Activated CD8-positive, alpha-beta T cell treated with anti-CD3 and anti-CD28 coated beads for 36 hours (primary cell): ENCODE data around the gene C14orf93. TPM values are rescaled to one million over a fixed set of nuclear protein-coding genes. Genes with fewer than 3 reads are reported as not detected.
A peak's percentile ranks its signal among the peaks of the same experiment; 100 is the strongest.

Experiments used
- ATAC-seq: fragments of 200-7000 bp; cut with Tn5 transposase; one replicate; pipeline ENCODE4 v1.10.0; 2021; ENCODE audit warnings: mild to moderate bottlenecking, moderate library complexity
- CTCF ChIA-PET: fragments of 350-600 bp; sonication (Branson Sonifier 250); formaldehyde crosslinking; loops from one replicate; lab custom pipeline; 2021; ENCODE audit warnings: antibody characterized with exemption; lab: Charles Lee
- POLR2A ChIA-PET: fragments of 350-600 bp; sonication (Branson Sonifier 250); formaldehyde crosslinking; loops from one replicate; lab custom pipeline; 2021; ENCODE audit warnings: antibody characterized with exemption; lab: Charles Lee
- DNase-seq: peaks from one replicate; pipeline ENCODE4 v3.0.0-alpha.2; 2020
- H3K27ac Mint-ChIP-seq: one replicate; pipeline ENCODE4 v1.8.0; 2021; ENCODE audit warnings: mild to moderate bottlenecking, mixed read lengths
- H3K27me3 Mint-ChIP-seq: one replicate; pipeline ENCODE4 v1.8.0; 2021; ENCODE audit warnings: mixed read lengths
- H3K36me3 Mint-ChIP-seq: one replicate; pipeline ENCODE4 v1.8.0; 2021; ENCODE audit warnings: low read depth, mixed read lengths
- H3K4me1 Mint-ChIP-seq: one replicate; pipeline ENCODE4 v1.8.0; 2021; ENCODE audit warnings: low read depth, mixed read lengths
- H3K4me3 Mint-ChIP-seq: one replicate; pipeline ENCODE4 v1.8.0; 2021; ENCODE audit warnings: mild to moderate bottlenecking, moderate library complexity, mixed read lengths
- H3K9me3 Mint-ChIP-seq: one replicate; pipeline ENCODE4 v1.8.0; 2021; ENCODE audit warnings: mixed read lengths
- intact Hi-C: fragments of 100-400 bp; cut with micrococcal nuclease; formaldehyde crosslinking; loops from one replicate; pipeline ENCODE4 v1.10.0; 2022
- total RNA-seq, 2 experiments: library from RNA; stranded (reverse); gene quantifications; one replicate each; pipeline ENCODE4 v1.2.3, GENCODE V29; 2021
- TF ChIP-seq, protein P1 (sequence below): fragments of 200-600 bp; IDR thresholded peaks from one replicate; pipeline ENCODE4 v1.8.0; 2022; ENCODE audit warnings: antibody characterized with exemption, mild to moderate bottlenecking

Gene C14orf93
- total RNA-seq, 2 experiments from 2014 or later: 13.2 to 13.5 TPM

DNA sequence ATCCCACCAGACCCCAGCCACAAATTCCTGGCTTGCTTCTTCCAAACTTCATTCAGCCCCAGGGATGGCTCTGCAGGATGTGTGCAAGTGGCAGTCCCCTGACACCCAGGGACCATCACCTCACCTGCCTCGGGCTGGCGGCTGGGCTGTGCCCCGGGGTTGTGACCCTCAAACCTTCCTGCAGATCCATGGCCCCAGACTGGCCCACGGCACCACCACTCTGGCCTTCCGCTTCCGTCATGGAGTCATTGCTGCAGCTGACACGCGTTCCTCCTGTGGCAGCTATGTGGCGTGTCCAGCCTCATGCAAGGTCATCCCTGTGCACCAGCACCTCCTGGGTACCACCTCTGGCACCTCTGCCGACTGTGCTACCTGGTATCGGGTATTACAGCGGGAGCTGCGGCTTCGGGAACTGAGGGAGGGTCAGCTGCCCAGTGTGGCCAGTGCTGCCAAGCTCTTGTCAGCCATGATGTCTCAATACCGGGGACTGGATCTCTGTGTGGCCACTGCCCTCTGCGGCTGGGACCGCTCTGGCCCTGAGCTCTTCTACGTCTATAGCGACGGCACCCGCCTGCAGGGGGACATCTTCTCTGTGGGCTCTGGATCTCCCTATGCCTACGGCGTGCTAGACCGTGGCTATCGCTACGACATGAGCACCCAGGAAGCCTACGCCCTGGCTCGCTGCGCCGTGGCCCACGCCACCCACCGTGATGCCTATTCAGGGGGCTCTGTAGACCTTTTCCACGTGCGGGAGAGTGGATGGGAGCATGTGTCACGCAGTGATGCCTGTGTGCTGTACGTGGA, 32.4 kb upstream of the C14orf93 start, which contains the start of gene PSMB11:
TSS of gene PSMB11 (plus strand) at position 51 of the 804 bp plus-strand sequence. CDS start at position 65, 14 bp downstream.
- no peaks in the 10 kb centered on the region for H3K27me3 Mint-ChIP-seq
- H3K36me3 Mint-ChIP-seq: no peaks in the 10 kb centered on the region
- H3K27ac Mint-ChIP-seq: no peak within 1 kb of the TSS
- H3K4me1 Mint-ChIP-seq: no peaks in the 10 kb centered on the region
- no peak for DNase-seq
- TF ChIP-seq, protein P1, sequence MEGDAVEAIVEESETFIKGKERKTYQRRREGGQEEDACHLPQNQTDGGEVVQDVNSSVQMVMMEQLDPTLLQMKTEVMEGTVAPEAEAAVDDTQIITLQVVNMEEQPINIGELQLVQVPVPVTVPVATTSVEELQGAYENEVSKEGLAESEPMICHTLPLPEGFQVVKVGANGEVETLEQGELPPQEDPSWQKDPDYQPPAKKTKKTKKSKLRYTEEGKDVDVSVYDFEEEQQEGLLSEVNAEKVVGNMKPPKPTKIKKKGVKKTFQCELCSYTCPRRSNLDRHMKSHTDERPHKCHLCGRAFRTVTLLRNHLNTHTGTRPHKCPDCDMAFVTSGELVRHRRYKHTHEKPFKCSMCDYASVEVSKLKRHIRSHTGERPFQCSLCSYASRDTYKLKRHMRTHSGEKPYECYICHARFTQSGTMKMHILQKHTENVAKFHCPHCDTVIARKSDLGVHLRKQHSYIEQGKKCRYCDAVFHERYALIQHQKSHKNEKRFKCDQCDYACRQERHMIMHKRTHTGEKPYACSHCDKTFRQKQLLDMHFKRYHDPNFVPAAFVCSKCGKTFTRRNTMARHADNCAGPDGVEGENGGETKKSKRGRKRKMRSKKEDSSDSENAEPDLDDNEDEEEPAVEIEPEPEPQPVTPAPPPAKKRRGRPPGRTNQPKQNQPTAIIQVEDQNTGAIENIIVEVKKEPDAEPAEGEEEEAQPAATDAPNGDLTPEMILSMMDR: no peak
- no peaks in the 10 kb centered on the region for H3K9me3 Mint-ChIP-seq
- POLR2A ChIA-PET: interaction anchor here (0.8 to 1.6 kb wide), 2 partner anchors 8 to 16 kb away, joined by 3 to 4 read pairs; partner anchors contain the start of gene CDH24
- ATAC-seq: no peak
- no peak within 1 kb of the TSS for H3K4me3 Mint-ChIP-seq
- CTCF ChIA-PET: interaction anchor here (0.9 to 4.2 kb wide), 9 partner anchors 9 to 79 kb away, joined by 3 to 15 read pairs (median 3); partner anchors contain the start of gene CDH24
- intact Hi-C loops: no loop called here

DNA sequence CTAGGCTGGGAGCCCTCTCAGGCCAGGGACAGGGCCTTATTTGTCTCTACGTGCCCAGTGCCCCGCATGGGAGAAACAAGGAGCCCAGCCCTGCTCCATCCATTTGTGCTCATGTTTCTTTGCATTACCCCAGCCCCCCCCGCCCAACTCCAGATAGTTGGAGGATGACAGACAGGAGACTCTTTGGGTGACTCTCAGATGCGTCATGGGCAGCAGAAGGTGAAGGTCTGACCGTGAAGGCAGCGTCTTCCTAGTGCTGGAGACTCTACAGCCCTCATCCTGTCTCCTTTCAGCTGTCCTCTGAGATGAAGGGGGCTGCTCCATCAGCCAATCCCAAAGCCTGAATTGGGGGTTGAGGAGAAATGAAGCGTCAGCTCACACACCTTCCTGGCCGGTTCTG, 31.8 kb upstream of the C14orf93 start:
- DNase-seq (no peak), ATAC-seq (no peak)
- H3K9me3 Mint-ChIP-seq: no peaks in the 10 kb centered on the region
- intact Hi-C loops: no loop called here
- H3K27me3 Mint-ChIP-seq: no peaks in the 10 kb centered on the region
- POLR2A ChIA-PET: no interaction called here
- no peak overlapping the region for H3K27ac Mint-ChIP-seq
- H3K4me1 Mint-ChIP-seq: peaks cover 1% of the 10 kb centered on the region
- CTCF ChIA-PET: interaction anchor here (0.6 to 4.2 kb wide), 8 partner anchors 8 to 112 kb away, joined by 3 to 15 read pairs (median 3); partner anchors contain the start of genes AJUBA and CDH24
- H3K36me3 Mint-ChIP-seq: no peaks in the 10 kb centered on the region
- H3K4me3 Mint-ChIP-seq: no peak overlapping the region
- TF ChIP-seq, protein P1: no peak

DNA sequence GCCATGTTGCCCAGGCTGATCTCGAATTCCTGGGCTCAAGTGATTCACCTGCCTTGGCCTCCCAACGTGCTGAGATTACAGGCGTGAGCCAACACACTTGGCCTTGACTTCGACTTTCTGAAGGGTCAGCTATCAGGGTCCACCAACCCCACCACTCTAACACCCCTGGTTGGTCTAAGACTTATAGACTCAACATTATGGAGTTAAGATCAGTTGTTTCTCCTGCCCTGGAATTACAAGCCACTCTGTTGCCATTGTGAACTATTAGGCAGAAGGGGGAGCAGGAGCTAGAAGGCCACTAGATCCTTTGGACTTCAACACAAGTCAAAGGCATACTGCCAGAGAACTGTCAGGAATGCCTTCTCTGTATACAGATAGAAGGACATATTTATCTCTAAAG, 30.2 kb upstream of the C14orf93 start:
- Mint-ChIP-seq H3K27ac (no peak overlapping the region), H3K36me3 (no peaks in the 10 kb centered on the region), H3K9me3 (peaks cover 2% of the 10 kb centered on the region), H3K4me1 (peaks cover 12% of the 10 kb centered on the region), H3K27me3 (no peaks in the 10 kb centered on the region), H3K4me3 (no peak overlapping the region)
- no peak for ATAC-seq
- CTCF ChIA-PET: interaction anchor here (0.7 to 4.2 kb wide), 6 partner anchors 13 to 54 kb away, joined by 3 to 15 read pairs (median 6); partner anchors contain the start of gene CDH24
- DNase-seq: no peak
- POLR2A ChIA-PET: interaction anchor here (0.6 to 2.4 kb wide), 4 partner anchors 9 to 33 kb away, joined by 3 to 11 read pairs (median 4); no protein-coding TSS in a partner anchor
- TF ChIP-seq, protein P1: no peak
- intact Hi-C loops: no loop called here

DNA sequence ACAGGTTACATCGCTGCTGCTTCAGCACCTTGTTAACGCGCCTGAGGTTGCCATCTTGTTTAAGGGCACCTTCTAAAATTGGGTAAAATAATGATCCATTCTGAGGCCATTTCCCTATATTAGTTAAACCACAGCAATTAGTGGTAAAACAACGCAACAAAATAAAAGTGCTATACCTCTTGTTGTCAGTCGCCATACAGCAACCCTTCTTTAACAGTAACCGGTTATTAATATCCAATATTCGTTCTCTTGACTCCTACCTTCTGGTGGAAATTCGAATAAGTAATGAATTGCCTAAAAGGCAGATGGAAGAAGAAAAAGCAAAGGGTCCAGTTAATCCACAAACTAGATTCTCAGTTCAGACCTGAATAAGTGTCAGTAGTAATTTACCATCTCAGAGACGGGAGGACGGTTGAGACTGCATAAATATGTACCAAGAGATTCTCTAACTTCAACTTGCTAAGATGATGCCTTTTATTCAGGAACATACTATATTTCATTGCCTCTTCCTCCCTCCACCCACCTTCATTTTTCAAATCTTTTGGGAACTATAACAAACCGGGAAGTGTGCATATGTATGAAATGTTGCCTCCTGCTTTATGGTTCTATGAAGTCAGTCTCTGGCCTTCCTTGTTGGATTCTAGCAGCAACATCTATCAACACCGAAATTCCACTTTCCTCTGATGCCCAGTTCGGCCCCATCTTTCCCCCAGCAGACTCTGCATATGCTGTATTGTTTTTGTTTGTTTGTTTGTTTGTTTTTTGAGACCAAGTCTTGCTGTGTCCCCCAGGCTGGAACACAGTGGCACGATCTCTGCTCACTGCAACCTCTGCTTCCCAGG, 25.6 kb upstream of the C14orf93 start:
- Mint-ChIP-seq H3K27me3 (no peaks in the 10 kb centered on the region), H3K27ac (peak overlapping the region; percentile 98), H3K9me3 (peaks cover 2% of the 10 kb centered on the region), H3K4me3 (peak overlapping the region; percentile 92), H3K4me1 (peaks cover 31% of the 10 kb centered on the region), H3K36me3 (peaks cover 32% of the 10 kb centered on the region)
- CTCF ChIA-PET: interaction anchor here (1.0 to 2.8 kb wide), 3 partner anchors 29 to 53 kb away, joined by 3 to 14 read pairs (median 4); partner anchors contain the start of gene AJUBA
- intact Hi-C loops: no loop called here
- DNase-seq (no peak), ATAC-seq (no peak)
- POLR2A ChIA-PET: interaction anchor here (1.8 to 2.5 kb wide), 3 partner anchors 10 to 54 kb away, joined by 6 to 19 read pairs (median 10); partner anchors contain the start of gene AJUBA
- TF ChIP-seq, protein P1: no peak
